Caco-2 (cell line): ENCODE results near the gene LHX3. TPM values are rescaled to one million over a fixed set of nuclear protein-coding genes. Genes with fewer than 3 reads are reported as not detected.

Experiments
- BruUV-seq: library from RNA; stranded (reverse); fragments of 400-500 nt; replicated peaks from 2 replicates; lab custom pipeline; 2021; lab: Mats Ljungman, UMichigan
- CTCF ChIA-PET: fragments of 300-600 bp; sonication (Branson Sonifier 250); formaldehyde crosslinking; loops from one replicate; lab custom pipeline; 2022; ENCODE audit warnings: antibody characterized with exemption; lab: Charles Lee
- POLR2A ChIA-PET: fragments of 300-600 bp; sonication (Branson Sonifier 250); formaldehyde crosslinking; loops from one replicate; lab custom pipeline; 2022; ENCODE audit warnings: antibody characterized with exemption; lab: Charles Lee
- DNase-seq, 2 experiments: peaks; one replicate each; pipeline versions ENCODE4 v3.0.0 to v3.0.0-alpha.2; 2020 to 2022
- H3K27me3 ChIP-seq: replicated peaks from 2 replicates; pipeline ENCODE4 v1.6.0; 2011; ENCODE audit warnings: low read length; ENCODE audit not compliant: control insufficient read depth, insufficient read depth
- H3K36me3 ChIP-seq: 2 replicates; pipeline ENCODE4 v1.5.1; 2011; ENCODE audit warnings: low read length; ENCODE audit not compliant: control insufficient read depth, insufficient read depth
- H3K4me1 ChIP-seq: fragments of 250-450 bp; sonication (Bioruptor Pico); 2 replicates; pipeline ENCODE4 v1.5.1; 2020; ENCODE audit warnings: mild to moderate bottlenecking
- H3K4me3 ChIP-seq: 2 replicates; pipeline ENCODE4 v1.5.1; 2011; ENCODE audit warnings: low read depth, mild to moderate bottlenecking, control low read depth, low read length
- H3K9me3 ChIP-seq: fragments of 250-450 bp; sonication (Bioruptor Pico); 2 replicates; pipeline ENCODE4 v1.5.1; 2020; ENCODE audit warnings: mild to moderate bottlenecking, moderate library complexity
- H3K27ac Mint-ChIP-seq: one replicate; pipeline ENCODE4 v1.8.0; 2022; ENCODE audit warnings: mixed read lengths; ENCODE audit not compliant: unreplicated experiment
- H3K27me3 Mint-ChIP-seq: one replicate; pipeline ENCODE4 v1.8.0; 2022; ENCODE audit warnings: mixed read lengths; ENCODE audit not compliant: insufficient read depth, unreplicated experiment
- H3K36me3 Mint-ChIP-seq: one replicate; pipeline ENCODE4 v1.8.0; 2022; ENCODE audit warnings: mild to moderate bottlenecking, mixed read lengths; ENCODE audit not compliant: insufficient read depth, unreplicated experiment
- H3K4me1 Mint-ChIP-seq: one replicate; pipeline ENCODE4 v1.8.0; 2022; ENCODE audit warnings: low read depth, mixed read lengths; ENCODE audit not compliant: unreplicated experiment
- H3K4me3 Mint-ChIP-seq: one replicate; pipeline ENCODE4 v1.8.0; 2022; ENCODE audit warnings: mild to moderate bottlenecking, moderate library complexity, mixed read lengths; ENCODE audit not compliant: unreplicated experiment
- H3K9me3 Mint-ChIP-seq: one replicate; pipeline ENCODE4 v1.8.0; 2022; ENCODE audit warnings: mixed read lengths; ENCODE audit not compliant: unreplicated experiment
- intact Hi-C: fragments of 100-400 bp; cut with micrococcal nuclease; formaldehyde crosslinking; loops from one replicate; pipeline ENCODE4 v1.10.0; 2022; ENCODE audit not compliant: unreplicated experiment
- total RNA-seq: library from RNA; stranded (reverse); gene quantifications from 2 replicates; pipeline ENCODE4 v1.2.3, GENCODE V29; 2022
- TF ChIP-seq, protein P1 (sequence below), 2 experiments: fragments of 200-600 bp in 1 of 2; IDR thresholded peaks; 1 replicate in 1 of 2; 2 replicates in 1 of 2; pipeline versions ENCODE4 v1.5.1 to v1.8.0; 2011 to 2022; ENCODE audit warnings: antibody characterized with exemption in 1 of 2, control low read depth in 1 of 2, inconsistent platforms in 1 of 2, low read depth in 1 of 2, low read length in 1 of 2, mild to moderate bottlenecking in 1 of 2, moderate library complexity in 1 of 2; ENCODE audit not compliant: insufficient read depth in 1 of 2, severe bottlenecking in 1 of 2, unreplicated experiment in 1 of 2

The LHX3 gene
- total RNA-seq, 1 experiment from 2014 or later: 1.2 TPM

DNA sequence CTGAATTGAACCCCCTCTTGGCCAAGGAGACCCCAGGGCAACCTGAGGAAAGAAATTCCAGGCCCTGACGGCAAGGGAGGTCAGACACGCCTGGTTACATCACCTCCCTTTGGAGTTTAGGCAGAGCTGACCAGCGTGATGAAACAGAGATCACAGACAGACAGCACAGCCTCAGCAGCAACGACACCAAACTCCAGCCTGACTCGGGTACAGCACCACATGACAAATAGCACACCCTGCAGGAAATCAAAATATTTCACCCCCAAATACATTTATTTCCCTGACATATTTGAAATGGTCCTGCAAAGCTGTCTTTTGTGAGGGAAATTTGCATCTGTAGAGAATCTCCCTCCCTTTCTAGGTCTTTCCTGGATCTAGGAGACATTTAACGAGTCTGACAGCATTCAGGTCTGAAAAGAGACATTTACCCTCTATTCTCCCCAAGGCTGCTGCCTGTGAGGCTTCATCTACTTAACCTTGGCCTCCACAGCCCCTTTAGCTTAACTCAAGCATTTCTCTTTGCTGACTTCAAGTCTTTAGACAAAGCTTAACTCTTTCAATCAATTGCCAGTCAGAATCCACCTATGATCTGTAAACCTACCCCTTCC, 38.1 kb upstream of the LHX3 start:
- Histone ChIP-seq H3K36me3 (no peaks in the 10 kb centered on the region), H3K4me3 (no peak overlapping the region), H3K9me3 (no peaks in the 10 kb centered on the region), H3K4me1 (peaks cover 13% of the 10 kb centered on the region), H3K27me3 (no peaks in the 10 kb centered on the region)
- TF ChIP-seq, protein P1, sequence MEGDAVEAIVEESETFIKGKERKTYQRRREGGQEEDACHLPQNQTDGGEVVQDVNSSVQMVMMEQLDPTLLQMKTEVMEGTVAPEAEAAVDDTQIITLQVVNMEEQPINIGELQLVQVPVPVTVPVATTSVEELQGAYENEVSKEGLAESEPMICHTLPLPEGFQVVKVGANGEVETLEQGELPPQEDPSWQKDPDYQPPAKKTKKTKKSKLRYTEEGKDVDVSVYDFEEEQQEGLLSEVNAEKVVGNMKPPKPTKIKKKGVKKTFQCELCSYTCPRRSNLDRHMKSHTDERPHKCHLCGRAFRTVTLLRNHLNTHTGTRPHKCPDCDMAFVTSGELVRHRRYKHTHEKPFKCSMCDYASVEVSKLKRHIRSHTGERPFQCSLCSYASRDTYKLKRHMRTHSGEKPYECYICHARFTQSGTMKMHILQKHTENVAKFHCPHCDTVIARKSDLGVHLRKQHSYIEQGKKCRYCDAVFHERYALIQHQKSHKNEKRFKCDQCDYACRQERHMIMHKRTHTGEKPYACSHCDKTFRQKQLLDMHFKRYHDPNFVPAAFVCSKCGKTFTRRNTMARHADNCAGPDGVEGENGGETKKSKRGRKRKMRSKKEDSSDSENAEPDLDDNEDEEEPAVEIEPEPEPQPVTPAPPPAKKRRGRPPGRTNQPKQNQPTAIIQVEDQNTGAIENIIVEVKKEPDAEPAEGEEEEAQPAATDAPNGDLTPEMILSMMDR (IDR thresholded peaks at IDR 0.05; ENCODE audit: insufficient read depth in 1 of 2, low read depth in 1 of 2, low read length in 1 of 2, severe bottlenecking in 1 of 2, unreplicated experiment in 1 of 2): peak in 1 of 2 experiments; percentile 10
- H3K36me3 Mint-ChIP-seq: peaks cover 7% of the 10 kb centered on the region
- H3K4me3 Mint-ChIP-seq: no peak overlapping the region
- no peak overlapping the region for H3K27ac Mint-ChIP-seq
- ChIA-PET CTCF (no interaction called here), POLR2A (no interaction called here)
- H3K27me3 Mint-ChIP-seq: no peaks in the 10 kb centered on the region
- intact Hi-C loops: no loop called here
- no TSS peak for BruUV-seq
- H3K4me1 Mint-ChIP-seq: peaks cover 22% of the 10 kb centered on the region
- H3K9me3 Mint-ChIP-seq: no peaks in the 10 kb centered on the region
- DNase-seq: no peak

DNA sequence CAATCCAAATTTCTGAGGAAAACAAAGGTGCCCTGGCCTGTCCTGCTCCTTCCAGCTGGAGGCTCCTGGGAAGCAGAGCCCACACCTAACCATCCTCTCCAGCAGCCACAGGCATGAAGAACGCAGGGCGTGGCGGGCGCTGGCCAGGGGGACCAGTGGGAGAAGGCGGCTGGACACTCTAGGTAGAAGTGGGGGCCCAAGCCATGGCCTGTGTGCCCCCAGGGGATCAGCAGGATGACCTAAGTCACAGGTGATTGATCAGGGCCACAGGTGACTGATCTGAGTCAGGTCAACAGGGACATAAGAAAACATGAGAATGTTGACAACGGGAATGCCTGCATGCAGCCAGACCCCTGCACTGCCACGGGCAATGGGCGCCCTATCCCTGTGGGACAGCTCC, 37.3 kb upstream of the LHX3 start:
- H3K4me1 ChIP-seq: peaks cover 13% of the 10 kb centered on the region
- no peaks in the 10 kb centered on the region for H3K9me3 ChIP-seq
- no TSS peak for BruUV-seq
- POLR2A ChIA-PET: no interaction called here
- Mint-ChIP-seq H3K27ac (no peak overlapping the region), H3K9me3 (no peaks in the 10 kb centered on the region), H3K4me1 (peaks cover 22% of the 10 kb centered on the region), H3K36me3 (peaks cover 7% of the 10 kb centered on the region), H3K4me3 (no peak overlapping the region), H3K27me3 (no peaks in the 10 kb centered on the region)
- TF ChIP-seq, protein P1 (IDR thresholded peaks at IDR 0.05; ENCODE audit: insufficient read depth in 1 of 2, low read depth in 1 of 2, low read length in 1 of 2, severe bottlenecking in 1 of 2, unreplicated experiment in 1 of 2): no peak
- H3K27me3 ChIP-seq: no peaks in the 10 kb centered on the region
- intact Hi-C loops: no loop called here
- no peak overlapping the region for H3K4me3 ChIP-seq
- H3K36me3 ChIP-seq: no peaks in the 10 kb centered on the region
- DNase-seq: no peak
- CTCF ChIA-PET: no interaction called here

DNA sequence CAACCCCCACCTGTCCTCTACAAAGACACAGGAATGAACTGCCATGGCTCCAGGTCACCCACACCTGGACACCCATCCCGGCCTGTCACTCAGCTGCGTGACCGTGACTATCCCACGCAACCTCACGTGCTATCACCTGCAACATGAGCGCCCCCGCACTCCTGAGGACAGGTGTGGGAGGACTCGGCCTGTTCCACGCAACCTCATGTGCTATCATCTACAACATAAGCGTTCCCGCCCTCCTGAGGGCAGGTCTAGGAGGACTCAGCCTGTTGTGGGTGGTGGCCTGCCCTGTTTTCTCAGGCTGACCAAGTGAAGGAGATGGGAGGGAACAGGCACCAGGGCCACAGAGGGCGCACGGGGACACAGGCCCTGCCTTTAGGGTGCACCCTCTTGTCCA, 36.6 kb upstream of the LHX3 start:
- intact Hi-C loops: no loop called here
- Histone ChIP-seq H3K27me3 (no peaks in the 10 kb centered on the region), H3K4me3 (no peak overlapping the region), H3K9me3 (no peaks in the 10 kb centered on the region), H3K4me1 (peaks cover 13% of the 10 kb centered on the region), H3K36me3 (no peaks in the 10 kb centered on the region)
- POLR2A ChIA-PET: no interaction called here
- Mint-ChIP-seq H3K27ac (no peak overlapping the region), H3K27me3 (no peaks in the 10 kb centered on the region), H3K4me3 (no peak overlapping the region), H3K9me3 (no peaks in the 10 kb centered on the region), H3K4me1 (peaks cover 22% of the 10 kb centered on the region), H3K36me3 (peaks cover 7% of the 10 kb centered on the region)
- CTCF ChIA-PET: no interaction called here
- BruUV-seq: no TSS peak
- TF ChIP-seq, protein P1 (IDR thresholded peaks at IDR 0.05; ENCODE audit: insufficient read depth in 1 of 2, low read depth in 1 of 2, low read length in 1 of 2, severe bottlenecking in 1 of 2, unreplicated experiment in 1 of 2): no peak
- DNase-seq: no peak
